WTC11 (cell line): Measurements from ENCODE around the gene CCL22. TPM values are rescaled to one million over a fixed set of nuclear protein-coding genes. Genes with fewer than 3 reads are reported as not detected.

ENCODE experiments used
- ATAC-seq: fragments of 200-7000 bp; cut with Tn5 transposase; 2 replicates; pipeline ENCODE4 v1.10.0; 2021; ENCODE audit warnings: mild to moderate bottlenecking, moderate library complexity
- CTCF ChIA-PET: fragments of 300-600 bp; sonication (Branson Sonifier 250); formaldehyde crosslinking; loops from one replicate; lab custom pipeline; 2021; ENCODE audit warnings: antibody characterized with exemption; lab: Charles Lee
- POLR2A ChIA-PET: fragments of 350-600 bp; sonication (Branson Sonifier 250); formaldehyde crosslinking; loops from one replicate; lab custom pipeline; 2021; ENCODE audit warnings: antibody characterized with exemption; lab: Charles Lee
- DNase-seq: peaks from one replicate; pipeline ENCODE4 v3.0.0; 2021; ENCODE audit warnings: low spot score
- H3K27ac Mint-ChIP-seq: 2 replicates; pipeline ENCODE4 v1.8.0; 2021; ENCODE audit warnings: mixed read lengths
- H3K27me3 Mint-ChIP-seq: 2 replicates; pipeline ENCODE4 v1.8.0; 2021; ENCODE audit warnings: low read depth, mild to moderate bottlenecking, moderate library complexity, mixed read lengths
- H3K36me3 Mint-ChIP-seq: 2 replicates; pipeline ENCODE4 v1.8.0; 2021; ENCODE audit warnings: mixed read lengths
- H3K4me1 Mint-ChIP-seq: 2 replicates; pipeline ENCODE4 v1.8.0; 2022; ENCODE audit warnings: mixed read lengths
- H3K4me3 Mint-ChIP-seq: 2 replicates; pipeline ENCODE4 v1.8.0; 2021; ENCODE audit warnings: mild to moderate bottlenecking, moderate library complexity, mixed read lengths
- H3K9me3 Mint-ChIP-seq: 2 replicates; pipeline ENCODE4 v1.8.0; 2021; ENCODE audit warnings: mixed read lengths
- AR ChIP-seq: fragments of 250-450 bp; sonication (Bioruptor Pico); IDR thresholded peaks from 2 replicates; pipeline ENCODE4 v1.9.0; 2021; ENCODE audit warnings: mild to moderate bottlenecking
- ATF1 ChIP-seq: sonication (generic); formaldehyde crosslinking; IDR thresholded peaks from 2 replicates; pipeline ENCODE4 v1.8.1; 2023; ENCODE audit warnings: mild to moderate bottlenecking, moderate library complexity, missing genetic modification reagents
- CDX4 ChIP-seq: fragments of 250-450 bp; sonication (Bioruptor Pico); IDR thresholded peaks from 2 replicates; pipeline ENCODE4 v1.9.0; 2021; ENCODE audit warnings: moderate library complexity, mild to moderate bottlenecking, inconsistent platforms, borderline replicate concordance
- EMX1 ChIP-seq: fragments of 250-450 bp; sonication (Bioruptor Pico); IDR thresholded peaks from 2 replicates; pipeline ENCODE4 v1.8.0; 2021; ENCODE audit warnings: mild to moderate bottlenecking
- FOXK1 ChIP-seq: sonication (generic); formaldehyde crosslinking; IDR thresholded peaks from 2 replicates; pipeline ENCODE4 v1.8.0; 2022; ENCODE audit warnings: mild to moderate bottlenecking, moderate library complexity, missing genetic modification reagents
- IRF1 ChIP-seq: sonication (generic); formaldehyde crosslinking; IDR thresholded peaks from 2 replicates; pipeline ENCODE4 v1.8.0; 2023; ENCODE audit warnings: missing genetic modification reagents
- MAX ChIP-seq: sonication (generic); formaldehyde crosslinking; IDR thresholded peaks from 2 replicates; pipeline ENCODE4 v1.8.0; 2022; ENCODE audit warnings: mild to moderate bottlenecking, missing genetic modification reagents
- RORB ChIP-seq: fragments of 250-450 bp; sonication (Bioruptor Pico); IDR thresholded peaks from 2 replicates; pipeline ENCODE4 v1.9.0; 2021; ENCODE audit warnings: mild to moderate bottlenecking
- TEAD1 ChIP-seq: sonication (generic); formaldehyde crosslinking; IDR thresholded peaks from 2 replicates; pipeline ENCODE4 v1.8.0; 2022; ENCODE audit warnings: mild to moderate bottlenecking, missing genetic modification reagents
- TEAD4 ChIP-seq: sonication (generic); formaldehyde crosslinking; IDR thresholded peaks from 2 replicates; pipeline ENCODE4 v1.8.0; 2022; ENCODE audit warnings: mild to moderate bottlenecking, missing genetic modification reagents
- USF2 ChIP-seq: sonication (generic); formaldehyde crosslinking; IDR thresholded peaks from 2 replicates; pipeline ENCODE4 v1.8.1; 2023; ENCODE audit warnings: mild to moderate bottlenecking, missing genetic modification reagents, moderate library complexity
- ZBTB43 ChIP-seq: sonication (generic); formaldehyde crosslinking; IDR thresholded peaks from 2 replicates; pipeline ENCODE4 v1.8.1; 2023; ENCODE audit warnings: mild to moderate bottlenecking, missing genetic modification reagents
- ZMAT4 ChIP-seq: fragments of 250-450 bp; sonication (Bioruptor Pico); IDR thresholded peaks from 2 replicates; pipeline ENCODE4 v1.9.0; 2021; ENCODE audit warnings: mild to moderate bottlenecking
- ZNF138 ChIP-seq: sonication (generic); formaldehyde crosslinking; conservative IDR thresholded peaks from 2 replicates; pipeline ENCODE4 v1.8.1; 2022; ENCODE audit warnings: mild to moderate bottlenecking, moderate library complexity, missing genetic modification reagents
- ZNF219 ChIP-seq: sonication (generic); formaldehyde crosslinking; IDR thresholded peaks from 2 replicates; pipeline ENCODE4 v1.8.0; 2023; ENCODE audit warnings: missing genetic modification reagents, mild to moderate bottlenecking, borderline replicate concordance
- ZNF263 ChIP-seq: sonication (generic); formaldehyde crosslinking; IDR thresholded peaks from 2 replicates; pipeline ENCODE4 v1.8.1; 2022; ENCODE audit warnings: low read depth, mild to moderate bottlenecking, moderate library complexity, missing genetic modification reagents
- ZSCAN18 ChIP-seq: fragments of 250-450 bp; sonication (Bioruptor Pico); IDR thresholded peaks from 2 replicates; pipeline ENCODE4 v2.1.2; 2022; ENCODE audit warnings: mild to moderate bottlenecking, moderate library complexity
- total RNA-seq: library from RNA; stranded (reverse); gene quantifications from 3 replicates; pipeline ENCODE4 v1.2.3, GENCODE V29; 2021

The CCL22 gene
- total RNA-seq, 1 experiment from 2014 or later: 0.35 TPM

GRCh38 chr16:57366544-57367040 is 8.0 kb downstream of the CCL22 start:
- ChIA-PET CTCF (no interaction called here), POLR2A (no interaction called here)
- Mint-ChIP-seq H3K4me3 (no peak overlapping the region), H3K36me3 (no peaks in the 10 kb centered on the region), H3K9me3 (no peaks in the 10 kb centered on the region), H3K27me3 (peaks cover 2% of the 10 kb centered on the region; the same call in 1 of the 2 replicates), H3K27ac (no peak overlapping the region), H3K4me1 (no peaks in the 10 kb centered on the region)
- DNase-seq (no peak), ATAC-seq (no peak)
- TF ChIP-seq TEAD1 (CRISPR knock-in tag): no peak
- TF ChIP-seq ZMAT4 (CRISPR knock-in tag): no peak
- no peak for TF ChIP-seq CDX4
- TF ChIP-seq ZSCAN18: no peak
- no peak for TF ChIP-seq ATF1
- no peak for TF ChIP-seq ZNF263

- H3K4me3 Mint-ChIP-seq: no peak overlapping the region
- ChIA-PET CTCF (no interaction called here), POLR2A (no interaction called here)
- H3K27ac Mint-ChIP-seq: 0 out of 2 replicates have a peak overlapping the region, but pooled peaks have one; percentile 4
- H3K4me1 Mint-ChIP-seq: no peaks in the 10 kb centered on the region
- peaks cover 2% of the 10 kb centered on the region; the same call in 1 of the 2 replicates for H3K27me3 Mint-ChIP-seq
- ATAC-seq (no peak), DNase-seq (no peak)
- H3K9me3 Mint-ChIP-seq: no peaks in the 10 kb centered on the region
- H3K36me3 Mint-ChIP-seq: no peaks in the 10 kb centered on the region
- TF ChIP-seq RORB: no peak
- no peak for TF ChIP-seq USF2 (CRISPR knock-in tag)
- no peak for TF ChIP-seq AR (CRISPR knock-in tag)
- no peak for TF ChIP-seq MAX (CRISPR knock-in tag)
- no peak for TF ChIP-seq ZBTB43 (CRISPR knock-in tag)
- TF ChIP-seq TEAD4 (CRISPR knock-in tag): no peak
- TF ChIP-seq IRF1: no peak
- no peak for TF ChIP-seq ZNF138 (CRISPR knock-in tag)
- TF ChIP-seq FOXK1 (CRISPR knock-in tag): no peak
- no peak for TF ChIP-seq ZNF219
- TF ChIP-seq EMX1 (CRISPR knock-in tag): no peak
- TF ChIP-seq, all 79 proteins: peak for 0
Measured at GRCh38 chr16:57367116-57367752, 8.7 kb downstream of the CCL22 start.
